ENCODE results near the gene RANBP9.

GRCh38 chr6:13682346-13682745 lies 29.3 kb downstream of the RANBP9 start:
- no peak for TF ChIP-seq CTCF (IDR thresholded peaks at IDR 0.05)
- TF ChIP-seq POLR2A (IDR thresholded peaks at IDR 0.05) = no peak
